DND-41 (cell line): Measurements from ENCODE around the gene SLC27A2.

Experiments
- ATAC-seq: fragments of 200-7000 bp; cut with Tn5 transposase; 3 replicates; pipeline ENCODE4 v1.9.1; 2021; ENCODE audit warnings: low read depth; ENCODE audit not compliant: insufficient read depth
- DNase-seq: peaks from one replicate; pipeline ENCODE4 v3.0.0-alpha.2; 2020
- H2AFZ ChIP-seq: 2 replicates; pipeline ENCODE4 v1.6.0; 2012; ENCODE audit warnings: low read depth, low read length
- H3K27ac ChIP-seq: 2 replicates; pipeline ENCODE4 v1.5.1; 2012; ENCODE audit warnings: low read length, inconsistent platforms
- H3K27me3 ChIP-seq: fragments of 200-600 bp; sonication (generic); 2 replicates; pipeline ENCODE4 v1.6.0; 2012; ENCODE audit warnings: low read length, mild to moderate bottlenecking, inconsistent platforms; ENCODE audit not compliant: insufficient read depth, poor library complexity
- H3K36me3 ChIP-seq: 2 replicates; pipeline ENCODE4 v1.5.1; 2012; ENCODE audit warnings: low read length, inconsistent platforms; ENCODE audit not compliant: insufficient read depth
- H3K4me1 ChIP-seq: 2 replicates; pipeline ENCODE4 v1.5.1; 2012; ENCODE audit warnings: mild to moderate bottlenecking, low read length; ENCODE audit not compliant: insufficient read depth
- H3K4me2 ChIP-seq: 2 replicates; pipeline ENCODE4 v1.6.0; 2012; ENCODE audit warnings: mild to moderate bottlenecking, moderate library complexity, low read length, inconsistent platforms; ENCODE audit not compliant: insufficient read depth
- H3K4me3 ChIP-seq, 2 experiments: fragments of 200-600 bp in 1 of 2; shearing (Covaris generic) in 1 of 2; 2 replicates each; pipeline ENCODE4 v1.5.1; 2012 to 2016; ENCODE audit warnings: inconsistent platforms in 2 of 2, low read length in 2 of 2, mild to moderate bottlenecking in 2 of 2, low read depth in 1 of 2, moderate library complexity in 1 of 2
- H3K79me2 ChIP-seq: 2 replicates; pipeline ENCODE4 v1.6.0; 2012; ENCODE audit warnings: low read length, inconsistent platforms; ENCODE audit not compliant: insufficient read depth
- H3K9ac ChIP-seq: 2 replicates; pipeline ENCODE4 v1.6.0; 2012; ENCODE audit warnings: low read depth, mild to moderate bottlenecking, inconsistent platforms, low read length, moderate library complexity
- H3K9me3 ChIP-seq: 2 replicates; pipeline ENCODE4 v1.5.1; 2012; ENCODE audit warnings: low read length, moderate library complexity, mild to moderate bottlenecking, inconsistent platforms; ENCODE audit not compliant: insufficient read depth, severe bottlenecking
- H4K20me1 ChIP-seq: 2 replicates; pipeline ENCODE4 v1.6.0; 2012; ENCODE audit warnings: low read length; ENCODE audit not compliant: insufficient read depth
- EZH2 ChIP-seq: IDR thresholded peaks from 3 replicates; pipeline ENCODE4 v1.6.1; 2012; ENCODE audit warnings: borderline replicate concordance, low read depth, mild to moderate bottlenecking, moderate library complexity, low read length, inconsistent platforms; ENCODE audit not compliant: severe bottlenecking
- TF ChIP-seq, protein P1 (sequence below): IDR thresholded peaks from 2 replicates; pipeline ENCODE4 v1.5.1; 2012; ENCODE audit warnings: borderline replicate concordance, low read length, moderate library complexity, mild to moderate bottlenecking; ENCODE audit not compliant: poor library complexity, severe bottlenecking; ENCODE audit errors: extremely low read depth

The SLC27A2 gene

DNA sequence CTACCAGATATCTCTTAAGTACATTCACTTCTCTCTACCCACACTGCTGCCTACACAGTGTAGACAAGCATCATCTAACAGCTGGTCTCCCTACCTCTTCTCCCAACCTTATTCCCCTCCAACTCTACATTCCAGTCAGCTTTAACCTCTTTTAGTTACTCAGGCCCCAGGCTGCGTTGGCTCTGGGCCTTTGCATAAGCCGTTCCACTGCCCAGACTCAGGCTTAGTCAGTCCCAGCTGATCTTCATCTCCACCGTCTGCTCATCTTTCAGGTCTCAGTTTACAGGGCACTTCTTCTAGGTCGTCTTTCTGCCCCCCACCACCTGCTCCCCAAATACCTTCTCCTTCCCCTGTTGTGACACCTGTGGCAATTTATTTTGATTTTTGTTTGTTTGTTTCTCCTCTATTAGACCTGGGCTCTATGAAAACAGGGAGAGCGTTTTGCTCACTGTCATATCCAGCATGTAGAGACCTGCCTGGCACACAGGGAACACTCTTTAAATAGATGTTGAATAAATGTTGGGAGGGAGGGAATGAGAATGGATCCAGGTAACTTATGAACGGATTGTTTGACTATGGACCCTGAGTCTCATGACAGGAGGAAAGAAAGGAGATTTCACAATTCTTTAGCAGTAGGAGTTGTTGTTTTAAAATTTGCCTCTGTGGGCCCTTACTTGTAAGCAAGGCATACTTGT, 11.1 kb downstream of the SLC27A2 start:
- Histone ChIP-seq H3K79me2 (no peaks in the 10 kb centered on the region), H3K9me3 (no peaks in the 10 kb centered on the region), H3K4me1 (no peaks in the 10 kb centered on the region), H3K4me2 (no peak overlapping the region), H3K27me3 (no peaks in the 10 kb centered on the region), H3K4me3 (no peak overlapping the region), H3K36me3 (no peaks in the 10 kb centered on the region), H2AFZ (no peak overlapping the region), H4K20me1 (no peaks in the 10 kb centered on the region), H3K9ac (no peak overlapping the region), H3K27ac (no peak overlapping the region)
- ATAC-seq (no peak), DNase-seq (no peak)
- TF ChIP-seq EZH2, result no peak
- TF ChIP-seq, protein P1, sequence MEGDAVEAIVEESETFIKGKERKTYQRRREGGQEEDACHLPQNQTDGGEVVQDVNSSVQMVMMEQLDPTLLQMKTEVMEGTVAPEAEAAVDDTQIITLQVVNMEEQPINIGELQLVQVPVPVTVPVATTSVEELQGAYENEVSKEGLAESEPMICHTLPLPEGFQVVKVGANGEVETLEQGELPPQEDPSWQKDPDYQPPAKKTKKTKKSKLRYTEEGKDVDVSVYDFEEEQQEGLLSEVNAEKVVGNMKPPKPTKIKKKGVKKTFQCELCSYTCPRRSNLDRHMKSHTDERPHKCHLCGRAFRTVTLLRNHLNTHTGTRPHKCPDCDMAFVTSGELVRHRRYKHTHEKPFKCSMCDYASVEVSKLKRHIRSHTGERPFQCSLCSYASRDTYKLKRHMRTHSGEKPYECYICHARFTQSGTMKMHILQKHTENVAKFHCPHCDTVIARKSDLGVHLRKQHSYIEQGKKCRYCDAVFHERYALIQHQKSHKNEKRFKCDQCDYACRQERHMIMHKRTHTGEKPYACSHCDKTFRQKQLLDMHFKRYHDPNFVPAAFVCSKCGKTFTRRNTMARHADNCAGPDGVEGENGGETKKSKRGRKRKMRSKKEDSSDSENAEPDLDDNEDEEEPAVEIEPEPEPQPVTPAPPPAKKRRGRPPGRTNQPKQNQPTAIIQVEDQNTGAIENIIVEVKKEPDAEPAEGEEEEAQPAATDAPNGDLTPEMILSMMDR, result no peak

DNA sequence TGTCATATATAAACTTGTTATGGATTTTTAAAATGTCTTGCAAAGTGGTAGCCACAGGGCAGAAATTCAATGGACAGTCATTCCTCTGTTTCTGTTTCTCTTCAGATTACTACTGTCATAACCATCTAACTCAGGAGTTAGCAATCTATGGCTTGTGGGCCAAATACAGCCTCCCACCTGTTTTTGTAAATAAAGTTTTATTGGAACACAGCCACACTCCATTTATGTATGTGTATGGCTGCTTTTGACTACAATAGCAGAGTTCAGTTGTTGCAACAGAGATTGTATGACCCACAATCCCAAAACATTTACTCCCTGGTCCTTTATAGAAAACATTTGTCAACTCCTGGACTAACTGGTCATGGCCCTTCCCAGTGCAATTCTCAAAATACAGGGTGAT, 20.0 kb downstream of the SLC27A2 start:
- H4K20me1 ChIP-seq, result no peaks in the 10 kb centered on the region
- DNase-seq, result no peak
- no peaks in the 10 kb centered on the region for H3K79me2 ChIP-seq
- no peak overlapping the region for H2AFZ ChIP-seq
- TF ChIP-seq EZH2, result no peak
- TF ChIP-seq, protein P1, result no peak
- H3K4me2 ChIP-seq, result no peak overlapping the region
- H3K4me1 ChIP-seq, result no peaks in the 10 kb centered on the region
- ATAC-seq, result no peak
- H3K9ac ChIP-seq, result no peak overlapping the region
- no peaks in the 10 kb centered on the region for H3K27me3 ChIP-seq
- H3K9me3 ChIP-seq, result no peaks in the 10 kb centered on the region
- H3K27ac ChIP-seq, result no peak overlapping the region
- no peaks in the 10 kb centered on the region for H3K36me3 ChIP-seq
- H3K4me3 ChIP-seq, result no peak overlapping the region

DNA sequence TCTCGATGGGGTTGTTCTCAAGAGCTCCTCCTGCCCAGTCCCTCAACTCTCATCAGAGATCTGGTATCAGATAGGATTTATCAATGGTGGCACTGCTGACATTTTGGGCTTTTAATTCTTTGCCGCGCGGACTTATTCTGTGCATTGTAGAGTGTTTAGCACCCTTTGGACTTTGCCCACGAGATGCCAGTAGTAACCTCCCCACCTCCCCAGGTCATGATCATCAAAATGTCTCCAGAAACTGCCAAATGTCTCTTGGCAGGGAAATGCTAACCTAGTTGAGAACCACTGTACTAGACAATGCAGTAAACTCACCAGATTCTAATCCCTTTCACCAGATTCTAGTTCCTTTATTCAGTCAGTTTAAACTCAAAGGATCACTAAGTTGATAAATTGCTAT, 24.0 kb downstream of the SLC27A2 start:
- Histone ChIP-seq H3K9me3 (no peaks in the 10 kb centered on the region), H4K20me1 (no peaks in the 10 kb centered on the region), H3K4me1 (no peaks in the 10 kb centered on the region), H3K9ac (no peak overlapping the region), H3K4me3 (no peak overlapping the region), H3K27me3 (no peaks in the 10 kb centered on the region), H3K4me2 (no peak overlapping the region), H3K27ac (no peak overlapping the region), H3K79me2 (no peaks in the 10 kb centered on the region), H3K36me3 (no peaks in the 10 kb centered on the region), H2AFZ (no peak overlapping the region)
- no peak for ATAC-seq
- DNase-seq, result no peak
- TF ChIP-seq EZH2, result no peak
- TF ChIP-seq, protein P1, result no peak

DNA sequence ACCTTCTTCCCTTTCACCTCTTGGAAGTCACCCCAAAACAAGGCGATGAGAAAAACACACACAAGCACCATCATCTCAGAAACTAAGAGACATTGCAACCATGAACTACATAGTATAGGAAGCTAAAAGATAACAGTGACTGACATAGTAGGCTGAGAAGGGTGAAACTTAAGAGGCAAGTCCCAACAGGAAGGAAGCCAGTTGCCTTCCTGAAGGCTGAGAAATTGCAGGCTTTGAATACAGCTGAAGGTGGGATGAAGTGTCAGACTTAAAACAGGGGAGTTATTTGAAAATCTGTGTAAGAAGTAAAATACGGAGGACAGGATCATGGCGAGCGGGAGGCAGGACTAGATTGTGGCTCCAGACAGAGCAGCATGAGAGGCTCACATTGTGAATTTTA, 27.8 kb downstream of the SLC27A2 start:
- Histone ChIP-seq H4K20me1 (no peaks in the 10 kb centered on the region), H3K9ac (no peak overlapping the region), H3K27me3 (no peaks in the 10 kb centered on the region), H2AFZ (no peak overlapping the region), H3K4me3 (no peak overlapping the region), H3K4me1 (no peaks in the 10 kb centered on the region), H3K27ac (no peak overlapping the region), H3K4me2 (no peak overlapping the region), H3K79me2 (no peaks in the 10 kb centered on the region), H3K9me3 (no peaks in the 10 kb centered on the region), H3K36me3 (no peaks in the 10 kb centered on the region)
- ATAC-seq (no peak), DNase-seq (no peak)
- no peak for TF ChIP-seq EZH2
- TF ChIP-seq, protein P1, result no peak
